ENCODE data around the gene CTBP2.

The CTBP2 gene

GRCh38 chr10:125102821-125103220 lies 57.5 kb downstream of the CTBP2 start:
- DNase-seq, result no peak

GRCh38 chr10:125102246-125102645 lies 58.1 kb downstream of the CTBP2 start:
- DNase-seq, result no peak

- DNase-seq, result no peak
These were observed 58.8 kb downstream of the CTBP2 start for GRCh38 chr10:125101581-125101980.

GRCh38 chr10:125101049-125101448 lies 59.3 kb downstream of the CTBP2 start:
- no peak for DNase-seq

GRCh38 chr10:125097409-125098070 lies 62.8 kb downstream of the CTBP2 start:
- no peak for DNase-seq

GRCh38 chr10:125096975-125097374 lies 63.4 kb downstream of the CTBP2 start:
- no peak for DNase-seq

GRCh38 chr10:125096371-125096770 lies 64.0 kb downstream of the CTBP2 start:
- peak; percentile 45 for DNase-seq

- DNase-seq, result no peak
These were observed 64.6 kb downstream of the CTBP2 start for GRCh38 chr10:125095776-125096175.

GRCh38 chr10:125095228-125095627 lies 65.1 kb downstream of the CTBP2 start:
- no peak for DNase-seq

- no peak for DNase-seq
These were observed 65.6 kb downstream of the CTBP2 start for GRCh38 chr10:125094806-125095205.

GRCh38 chr10:125093974-125094705 lies 66.2 kb downstream of the CTBP2 start:
- no peak for DNase-seq

- DNase-seq, result no peak
These were observed 67.0 kb downstream of the CTBP2 start for GRCh38 chr10:125093199-125093973.

GRCh38 chr10:125092564-125093031 lies 67.8 kb downstream of the CTBP2 start:
- DNase-seq, result no peak

- DNase-seq, result no peak
These were observed 68.5 kb downstream of the CTBP2 start for GRCh38 chr10:125091891-125092290.

GRCh38 chr10:125089469-125089868 lies 70.9 kb downstream of the CTBP2 start:
- DNase-seq, result no peak

GRCh38 chr10:125087897-125088215 lies 72.5 kb downstream of the CTBP2 start:
- no peak for DNase-seq

- no peak for DNase-seq
These were observed 73.0 kb downstream of the CTBP2 start for GRCh38 chr10:125087191-125087896.

GRCh38 chr10:125086691-125087090 lies 73.7 kb downstream of the CTBP2 start:
- no peak for DNase-seq

GRCh38 chr10:125085258-125086054 lies 74.9 kb downstream of the CTBP2 start:
- DNase-seq, result no peak

GRCh38 chr10:125084614-125085257 lies 75.6 kb downstream of the CTBP2 start:
- DNase-seq, result peak; percentile 59

- peak; percentile 89 for DNase-seq
These were observed 76.2 kb downstream of the CTBP2 start for GRCh38 chr10:125084191-125084613.

- peak; percentile 78 for DNase-seq
These were observed 76.8 kb downstream of the CTBP2 start for GRCh38 chr10:125083576-125083920.

Measured in kidney glomerular epithelial cell (primary cell).